ENCODE measurements around the gene STX1B. TPM values are rescaled to one million over a fixed set of nuclear protein-coding genes. Genes with fewer than 3 reads are reported as not detected.

The STX1B gene
- total and polyA plus RNA-seq, 2 experiments from 2014 or later: 5.6 to 13.7 TPM

DNA sequence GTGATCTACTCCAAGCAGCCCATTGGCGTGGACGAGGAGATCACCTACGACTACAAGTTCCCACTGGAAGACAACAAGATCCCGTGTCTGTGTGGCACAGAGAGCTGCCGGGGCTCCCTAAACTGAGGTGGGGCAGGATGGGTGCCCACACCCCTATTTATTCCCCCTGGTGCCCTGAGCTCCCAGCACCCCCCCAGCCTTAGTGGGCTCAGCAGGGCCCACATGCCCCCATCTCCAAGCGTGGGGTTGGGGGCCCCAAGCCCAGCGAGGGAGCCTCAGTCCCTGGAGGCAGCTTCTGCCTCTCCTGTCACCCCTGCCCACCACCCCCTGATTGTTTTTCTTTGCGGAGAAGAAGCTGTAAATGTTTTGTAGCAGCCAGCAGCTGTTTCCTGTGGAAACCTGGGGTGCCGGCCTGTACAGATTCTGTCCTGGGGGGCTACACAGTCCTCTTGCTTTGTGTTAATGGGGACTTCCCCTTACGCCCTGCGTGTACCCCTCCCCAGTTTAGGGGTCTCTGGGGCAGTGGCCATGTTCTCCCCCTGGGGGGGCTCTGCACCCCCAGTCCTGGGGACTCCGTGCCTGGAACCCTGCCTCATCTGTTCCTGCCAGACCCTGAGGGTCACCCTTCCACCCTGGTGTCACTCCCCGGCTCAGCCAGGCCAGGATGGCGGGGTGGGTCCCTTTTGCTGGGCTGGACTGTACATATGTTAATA, 26.4 kb downstream of the STX1B start:
- no peak overlapping the region for H3K27ac ChIP-seq
- H3K9me3 ChIP-seq (ENCODE audit: low read depth): no peaks in the 10 kb centered on the region
- H3K4me1 ChIP-seq (ENCODE audit: low read depth): peaks cover 6% of the 10 kb centered on the region
- DNase-seq (ENCODE audit: low read depth in 1 of 2, low spot score in 1 of 2): no peak
- H3K36me3 ChIP-seq: peaks cover 28% of the 10 kb centered on the region
- TF ChIP-seq, protein P1, sequence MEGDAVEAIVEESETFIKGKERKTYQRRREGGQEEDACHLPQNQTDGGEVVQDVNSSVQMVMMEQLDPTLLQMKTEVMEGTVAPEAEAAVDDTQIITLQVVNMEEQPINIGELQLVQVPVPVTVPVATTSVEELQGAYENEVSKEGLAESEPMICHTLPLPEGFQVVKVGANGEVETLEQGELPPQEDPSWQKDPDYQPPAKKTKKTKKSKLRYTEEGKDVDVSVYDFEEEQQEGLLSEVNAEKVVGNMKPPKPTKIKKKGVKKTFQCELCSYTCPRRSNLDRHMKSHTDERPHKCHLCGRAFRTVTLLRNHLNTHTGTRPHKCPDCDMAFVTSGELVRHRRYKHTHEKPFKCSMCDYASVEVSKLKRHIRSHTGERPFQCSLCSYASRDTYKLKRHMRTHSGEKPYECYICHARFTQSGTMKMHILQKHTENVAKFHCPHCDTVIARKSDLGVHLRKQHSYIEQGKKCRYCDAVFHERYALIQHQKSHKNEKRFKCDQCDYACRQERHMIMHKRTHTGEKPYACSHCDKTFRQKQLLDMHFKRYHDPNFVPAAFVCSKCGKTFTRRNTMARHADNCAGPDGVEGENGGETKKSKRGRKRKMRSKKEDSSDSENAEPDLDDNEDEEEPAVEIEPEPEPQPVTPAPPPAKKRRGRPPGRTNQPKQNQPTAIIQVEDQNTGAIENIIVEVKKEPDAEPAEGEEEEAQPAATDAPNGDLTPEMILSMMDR (IDR thresholded peaks at IDR 0.05; ENCODE audit: low read depth, low read length): no peak
- no peaks in the 10 kb centered on the region for H3K27me3 ChIP-seq
- H3K4me3 ChIP-seq: no peak overlapping the region

DNA sequence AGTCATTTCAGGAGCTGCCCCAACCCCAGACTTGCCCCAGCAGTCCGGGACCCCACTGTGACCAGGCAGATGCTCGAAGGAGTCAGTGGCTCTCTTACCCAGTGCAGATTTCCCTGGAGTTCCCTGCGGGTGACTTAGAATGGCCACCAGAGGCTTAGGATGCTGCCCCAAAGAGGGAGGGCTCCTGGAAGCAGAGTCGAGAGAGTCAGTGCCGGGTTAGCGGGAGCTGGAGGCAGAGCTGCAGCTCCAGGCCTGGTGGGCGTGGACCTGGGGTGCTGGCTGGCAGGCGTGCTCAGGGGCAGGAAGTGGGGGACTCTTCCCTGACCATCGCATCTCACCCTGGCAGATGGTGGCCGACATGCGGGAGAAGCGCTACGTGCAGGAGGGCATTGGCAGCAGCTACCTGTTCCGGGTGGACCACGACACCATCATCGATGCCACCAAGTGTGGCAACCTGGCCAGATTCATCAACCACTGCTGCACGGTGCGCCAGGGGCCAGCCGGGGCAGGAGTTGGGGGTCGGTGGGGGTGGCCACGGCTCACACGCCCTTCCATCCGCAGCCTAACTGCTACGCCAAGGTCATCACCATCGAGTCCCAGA, 27.0 kb downstream of the STX1B start:
- no peaks in the 10 kb centered on the region for H3K9me3 ChIP-seq (ENCODE audit: low read depth)
- H3K4me1 ChIP-seq (ENCODE audit: low read depth): peaks cover 6% of the 10 kb centered on the region
- H3K4me3 ChIP-seq: no peak overlapping the region
- TF ChIP-seq, protein P1 (IDR thresholded peaks at IDR 0.05; ENCODE audit: low read depth, low read length): no peak
- H3K36me3 ChIP-seq: peaks cover 28% of the 10 kb centered on the region
- no peaks in the 10 kb centered on the region for H3K27me3 ChIP-seq
- no peak overlapping the region for H3K27ac ChIP-seq
- no peak for DNase-seq (ENCODE audit: low read depth in 1 of 2, low spot score in 1 of 2)

DNA sequence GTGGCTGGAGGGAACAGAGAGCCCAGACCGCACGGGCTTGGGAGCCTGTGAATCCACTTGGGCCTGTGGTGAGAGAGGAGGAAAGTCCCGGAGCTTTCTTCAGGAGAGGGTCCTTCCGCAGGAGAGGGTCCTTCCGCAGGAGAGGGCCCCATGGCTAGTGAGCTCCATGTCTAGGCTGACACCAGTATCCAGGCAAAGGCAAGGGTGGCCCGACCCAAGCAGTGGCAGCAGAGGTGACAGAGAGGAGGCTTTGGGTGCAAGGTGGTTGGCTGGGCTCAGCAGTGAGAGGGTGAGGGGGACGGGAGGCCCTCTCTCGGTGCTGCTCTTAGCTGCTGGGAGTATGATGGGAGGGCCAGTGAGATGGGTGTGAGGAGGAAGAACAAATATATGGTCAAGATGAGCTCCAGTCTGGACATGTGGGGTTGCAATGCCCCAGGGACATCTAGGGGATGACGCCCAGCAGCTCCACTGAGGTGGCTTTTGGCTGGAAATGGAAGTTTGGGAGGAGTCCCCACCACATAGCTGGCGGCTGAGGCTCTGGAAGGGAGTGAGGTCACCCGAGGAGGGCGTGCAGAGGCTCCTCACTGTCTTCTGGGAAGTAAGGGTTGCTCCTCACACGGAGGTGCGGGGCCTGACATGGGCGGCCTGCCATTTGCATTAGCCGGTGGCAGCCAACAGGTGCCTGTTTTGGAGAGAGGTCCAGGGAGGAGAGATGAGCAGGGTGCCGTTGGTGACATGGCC, 27.7 kb downstream of the STX1B start:
- Histone ChIP-seq H3K36me3 (peaks cover 28% of the 10 kb centered on the region), H3K4me3 (no peak overlapping the region)
- DNase-seq (ENCODE audit: low read depth in 1 of 2, low spot score in 1 of 2): no peak

DNA sequence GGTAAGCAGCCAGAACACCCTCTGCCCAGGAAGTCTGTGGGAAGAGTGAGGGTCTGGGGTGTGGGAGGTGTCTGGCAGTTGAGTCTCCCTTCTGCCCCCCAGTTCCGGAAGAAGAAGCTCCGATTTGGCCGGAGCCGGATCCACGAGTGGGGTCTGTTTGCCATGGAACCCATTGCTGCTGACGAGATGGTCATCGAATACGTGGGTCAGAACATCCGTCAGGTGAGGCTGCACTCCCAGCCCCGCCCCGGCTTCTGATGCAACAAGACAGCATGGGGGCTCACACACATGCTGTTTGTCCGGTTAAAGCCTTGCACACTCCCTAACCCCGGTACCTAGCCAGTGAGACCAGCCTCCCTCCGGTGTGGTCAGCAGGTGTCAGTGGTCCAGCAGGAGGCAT, 29.5 kb downstream of the STX1B start:
- Histone ChIP-seq H3K9me3 (ENCODE audit: low read depth) (no peaks in the 10 kb centered on the region), H3K27me3 (no peaks in the 10 kb centered on the region), H3K27ac (no peak overlapping the region), H3K4me1 (ENCODE audit: low read depth) (peaks cover 6% of the 10 kb centered on the region), H3K36me3 (peaks cover 39% of the 10 kb centered on the region), H3K4me3 (no peak overlapping the region)
- DNase-seq (ENCODE audit: low read depth in 1 of 2, low spot score in 1 of 2): no peak
- TF ChIP-seq, protein P1 (IDR thresholded peaks at IDR 0.05; ENCODE audit: low read depth, low read length): no peak

More for the DNA sequence above, 27.7 kb downstream of the STX1B start:
- Histone ChIP-seq H3K4me1 (ENCODE audit: low read depth) (peaks cover 6% of the 10 kb centered on the region), H3K27me3 (no peaks in the 10 kb centered on the region), H3K9me3 (ENCODE audit: low read depth) (no peaks in the 10 kb centered on the region), H3K27ac (no peak overlapping the region)
- TF ChIP-seq, protein P1 (IDR thresholded peaks at IDR 0.05; ENCODE audit: low read depth, low read length): no peak

DNA sequence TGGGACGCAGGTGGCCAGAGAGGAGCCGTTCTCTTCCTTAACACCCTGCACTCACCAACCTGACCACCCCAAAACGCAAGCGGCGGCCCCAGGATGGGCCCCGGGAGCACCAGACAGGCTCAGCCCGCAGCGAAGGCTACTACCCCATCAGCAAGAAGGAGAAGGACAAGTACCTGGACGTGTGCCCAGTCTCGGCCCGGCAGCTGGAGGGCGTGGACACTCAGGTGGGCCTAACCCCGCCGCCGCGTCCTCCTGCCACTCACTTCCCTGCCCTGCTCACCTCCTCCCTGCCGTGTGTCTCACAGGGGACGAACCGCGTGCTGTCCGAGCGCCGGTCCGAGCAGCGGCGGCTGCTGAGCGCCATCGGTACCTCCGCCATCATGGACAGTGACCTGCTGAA, 30.0 kb downstream of the STX1B start:
- Histone ChIP-seq H3K36me3 (peaks cover 45% of the 10 kb centered on the region), H3K27me3 (no peaks in the 10 kb centered on the region), H3K9me3 (ENCODE audit: low read depth) (no peaks in the 10 kb centered on the region), H3K27ac (no peak overlapping the region), H3K4me1 (ENCODE audit: low read depth) (peaks cover 4% of the 10 kb centered on the region), H3K4me3 (no peak overlapping the region)
- no peak for DNase-seq (ENCODE audit: low read depth in 1 of 2, low spot score in 1 of 2)
- TF ChIP-seq, protein P1 (IDR thresholded peaks at IDR 0.05; ENCODE audit: low read depth, low read length): no peak

Measured in cardiac muscle cell (in vitro differentiated cells and primary cell).